Inflammatory macrophage treated with lipopolysaccharide for 1 hour (primary cell): ENCODE data around the gene IRF7.
A peak's percentile ranks its signal among the peaks of the same experiment; 100 is the strongest.
"Not testable (repeated sequence)": the region's sequence is repeated elsewhere in the genome, so short reads cannot be mapped to it uniquely, and the experiment has no call there.

Experiments used
- DNase-seq, 2 donors: peaks; one replicate each; pipeline ENCODE4 v3.0.0-alpha.2; 2020 to 2022

IRF7 gene

GRCh38 chr11:577611-577894, 38.2 kb downstream of the IRF7 start:
- no peak for DNase-seq

- no peak for DNase-seq
These were observed 38.7 kb downstream of the IRF7 start for GRCh38 chr11:576811-577610.

- peak; percentile 86 to 92 for DNase-seq
These were observed 39.6 kb downstream of the IRF7 start, which contains the start of gene PHRF1 for GRCh38 chr11:575996-576768. Gene PHRF1, plus strand, starts transcription at chr11:576470. Its CDS starts 5,043 bp downstream, at chr11:581513.

GRCh38 chr11:575313-575995, 40.3 kb downstream of the IRF7 start:
- DNase-seq, result no peak

DNA sequence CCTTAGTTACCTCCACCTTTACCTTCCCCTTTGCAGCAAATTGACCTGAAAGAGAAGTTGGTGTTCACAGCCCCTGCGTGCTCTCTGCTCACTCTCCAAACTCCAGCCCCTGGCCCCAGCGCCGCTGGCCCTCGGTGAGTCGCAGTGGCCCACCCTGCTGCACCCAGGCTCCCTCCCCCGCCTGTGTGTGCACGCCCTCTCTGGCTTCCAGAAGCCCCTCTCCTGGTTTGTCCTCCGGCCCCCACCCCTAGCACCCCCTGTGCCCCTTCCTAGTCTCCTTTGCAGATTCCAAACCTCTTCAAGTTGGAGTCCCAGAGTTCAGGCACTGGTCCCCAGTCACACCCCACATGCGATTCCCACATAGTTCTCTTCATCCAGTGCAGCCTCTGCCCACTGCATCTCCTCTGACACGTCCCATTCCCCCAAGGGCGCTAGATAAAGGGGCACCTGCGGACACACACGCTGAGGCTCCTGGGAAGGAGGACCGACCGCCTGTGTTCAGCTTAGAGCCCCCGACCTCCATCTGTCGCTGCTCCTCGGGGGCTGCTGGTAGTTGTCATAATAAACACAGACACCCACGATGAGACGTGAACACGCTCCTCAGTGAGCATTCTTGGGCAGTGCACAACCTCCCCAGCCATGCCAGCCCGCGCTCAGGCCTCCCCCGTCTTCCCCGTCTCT, 41.0 kb downstream of the IRF7 start:
- no peak for DNase-seq

GRCh38 chr11:574031-574570, 41.6 kb downstream of the IRF7 start:
- not testable (repeated sequence) for DNase-seq

GRCh38 chr11:573146-573759, 42.5 kb downstream of the IRF7 start:
- no peak for DNase-seq

- no peak for DNase-seq
These were observed 44.0 kb downstream of the IRF7 start for GRCh38 chr11:571802-572185.

GRCh38 chr11:569158-569885, 46.4 kb downstream of the IRF7 start:
- no peak for DNase-seq

DNA sequence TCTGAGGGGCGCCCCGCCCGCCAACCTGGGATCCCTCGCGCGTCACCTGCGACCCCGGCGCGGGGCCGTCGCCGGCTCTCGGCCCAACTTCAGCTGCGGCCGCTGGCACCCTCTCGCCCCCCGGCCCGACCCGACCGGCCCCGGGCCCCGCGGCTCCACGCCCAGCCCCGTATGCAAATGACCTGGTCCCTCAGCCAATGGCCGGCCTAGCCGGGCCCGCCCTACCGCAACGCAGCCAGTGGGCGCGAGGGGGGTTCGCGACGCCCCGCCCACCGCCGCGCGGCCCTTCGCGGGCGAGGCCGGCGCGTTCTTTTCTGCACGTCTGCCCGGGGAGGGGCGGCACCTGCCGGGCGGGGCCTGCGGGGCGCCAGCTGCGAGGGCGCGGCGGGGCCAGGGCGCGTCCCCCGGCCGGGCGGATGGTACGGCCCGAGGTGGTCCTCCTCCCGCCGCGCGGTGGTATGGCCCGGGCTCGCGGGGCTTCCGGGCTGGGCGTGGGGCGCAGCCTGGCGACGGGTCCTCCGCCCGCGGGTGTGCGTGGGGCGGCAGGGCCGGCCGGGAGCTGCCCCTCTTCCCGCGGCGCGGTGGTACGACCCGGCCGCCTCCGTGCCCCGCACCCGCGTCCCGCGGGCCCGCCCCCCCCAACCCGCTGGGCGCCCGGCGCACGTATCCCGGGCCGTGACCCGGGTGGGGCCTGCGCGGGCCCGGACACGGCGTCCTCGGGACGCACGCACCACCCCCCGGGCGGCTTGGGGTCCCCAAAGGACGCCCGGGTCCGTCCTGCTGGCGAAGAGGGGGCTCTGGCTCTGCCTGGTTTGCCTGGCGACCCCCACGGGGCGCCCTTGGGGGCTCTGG, 47.2 kb downstream of the IRF7 start:
- peak; percentile 82 to 88 for DNase-seq

DNA sequence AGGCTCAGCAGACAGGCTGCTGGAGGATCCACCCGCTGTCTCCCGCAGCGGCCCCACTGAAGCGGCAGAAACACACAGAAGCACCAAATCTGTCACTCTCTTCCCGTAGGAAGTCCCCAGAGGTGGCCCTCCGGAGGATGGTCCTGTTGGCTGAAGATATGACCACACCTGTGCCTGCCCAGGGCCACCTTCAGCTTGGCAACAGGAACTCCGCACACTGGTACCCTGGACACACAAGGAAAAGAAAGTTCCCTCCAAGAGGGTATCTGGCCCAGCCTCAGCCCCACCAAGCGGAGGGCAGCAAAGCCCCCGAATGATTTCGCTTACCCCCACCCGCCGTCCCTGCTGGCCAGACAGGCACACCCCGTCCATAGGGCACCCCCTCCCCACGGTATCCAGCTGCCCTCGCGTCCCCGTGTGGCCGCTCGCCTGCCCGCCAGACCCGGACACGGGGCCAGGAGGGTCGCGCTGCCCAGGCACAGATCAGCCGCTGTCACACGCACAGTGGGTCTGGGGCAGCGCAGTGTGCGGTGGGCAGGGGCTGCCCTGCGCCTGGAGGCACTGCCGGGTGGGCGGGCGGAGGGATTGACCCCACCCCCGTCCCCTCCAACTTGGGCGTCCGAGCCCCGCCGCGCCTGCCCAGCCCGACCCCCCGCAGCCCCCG, 48.0 kb downstream of the IRF7 start:
- no peak for DNase-seq

DNA sequence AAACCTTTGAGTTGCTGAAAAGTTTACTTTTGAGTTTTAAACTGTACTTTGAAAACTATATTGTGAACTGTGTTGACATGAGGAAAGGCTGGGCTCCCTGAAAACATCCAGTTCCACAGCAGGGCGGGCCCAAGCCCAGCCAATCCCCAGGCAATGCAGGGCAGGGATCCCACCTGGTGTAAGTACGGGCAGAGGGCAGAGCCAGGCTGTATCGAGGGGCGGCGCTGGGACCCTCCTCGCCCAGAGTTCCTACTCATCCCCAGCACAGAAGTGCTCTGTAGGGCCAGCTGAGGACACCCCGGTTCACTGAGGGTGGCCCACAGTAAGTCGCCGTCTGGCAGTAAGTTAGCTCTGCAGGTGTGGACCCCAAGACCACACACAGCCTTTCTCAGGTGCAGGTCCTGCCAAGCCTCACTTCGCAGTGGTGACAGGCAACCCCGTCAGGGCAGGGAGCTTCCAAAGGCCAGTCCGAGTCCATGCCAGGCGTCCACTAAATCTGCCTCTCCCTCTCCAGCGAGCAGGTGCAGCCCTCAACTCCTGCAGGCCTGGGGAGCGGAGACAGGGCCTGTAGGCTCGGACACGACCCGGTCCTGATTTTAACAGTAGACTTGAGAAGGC, 48.6 kb downstream of the IRF7 start:
- no peak for DNase-seq

- no peak for DNase-seq
These were observed 49.7 kb downstream of the IRF7 start for GRCh38 chr11:565921-566509.

DNA sequence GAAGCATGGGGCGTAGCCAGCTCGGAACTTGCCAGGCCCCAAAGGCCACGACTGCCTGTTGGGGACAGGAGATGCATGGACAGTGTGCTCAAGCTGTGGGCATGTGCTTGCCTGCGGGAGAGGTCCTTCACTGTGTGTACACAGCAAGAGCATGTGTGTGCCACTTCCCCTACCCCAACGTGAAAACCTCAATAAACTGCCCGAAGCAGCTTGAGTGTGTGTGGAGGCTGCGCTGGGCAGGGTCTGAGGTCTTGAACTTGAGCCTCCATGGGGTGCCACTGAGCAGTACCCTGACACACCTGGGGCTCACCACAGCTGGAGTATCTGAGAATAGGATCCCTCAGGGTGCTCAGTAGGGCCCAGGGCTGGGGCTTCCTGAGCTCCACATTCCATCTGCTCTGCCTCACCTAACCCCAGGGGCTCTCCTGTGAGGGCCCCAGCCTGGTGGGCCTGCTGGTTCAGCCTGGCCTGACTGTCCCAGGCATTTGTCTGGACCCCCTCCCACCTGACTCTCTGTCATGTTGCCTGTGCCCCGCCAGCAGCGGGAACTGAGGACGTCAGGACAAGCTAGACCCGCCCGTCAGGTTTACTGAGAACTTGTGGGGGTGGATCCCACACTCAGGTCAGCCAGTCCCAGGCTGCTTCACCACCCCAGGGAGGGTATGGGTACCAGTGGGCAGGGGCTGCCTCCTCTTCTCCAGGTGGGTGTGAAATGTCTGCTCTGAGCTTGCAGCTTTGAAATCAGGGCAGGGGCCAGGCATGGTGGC, 51.8 kb downstream of the IRF7 start:
- no peak for DNase-seq

DNA sequence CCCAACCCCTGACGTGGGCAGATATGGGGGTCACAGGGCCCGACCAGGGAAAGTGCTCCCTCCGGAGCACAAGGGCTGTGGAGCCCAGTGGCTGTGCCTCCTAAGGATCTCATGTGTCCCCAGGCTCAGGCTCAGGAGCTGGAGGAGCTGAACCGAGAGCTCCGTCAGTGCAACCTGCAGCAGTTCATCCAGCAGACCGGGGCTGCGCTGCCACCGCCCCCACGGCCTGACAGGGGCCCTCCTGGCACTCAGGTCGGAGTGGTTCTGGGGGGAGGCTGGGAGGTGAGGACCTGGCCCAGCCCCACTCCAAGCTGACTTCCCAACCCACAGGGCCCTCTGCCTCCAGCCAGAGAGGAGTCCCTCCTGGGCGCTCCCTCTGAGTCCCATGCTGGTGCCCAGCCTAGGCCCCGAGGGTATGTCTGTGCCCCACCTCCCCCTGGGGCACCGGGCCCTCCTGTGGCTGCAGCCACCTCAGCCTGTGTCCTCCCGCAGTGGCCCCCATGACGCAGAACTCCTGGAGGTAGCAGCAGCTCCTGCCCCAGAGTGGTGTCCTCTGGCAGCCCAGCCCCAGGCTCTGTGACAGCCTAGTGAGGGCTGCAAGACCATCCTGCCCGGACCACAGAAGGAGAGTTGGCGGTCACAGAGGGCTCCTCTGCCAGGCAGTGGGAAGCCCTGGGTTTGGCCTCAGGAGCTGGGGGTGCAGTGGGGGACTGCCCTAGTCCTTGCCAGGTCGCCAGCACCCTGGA, 52.5 kb downstream of the IRF7 start:
- no peak for DNase-seq
